ENCODE results near the gene TUFT1. TPM values are rescaled to one million over a fixed set of nuclear protein-coding genes. Genes with fewer than 3 reads are reported as not detected.

TUFT1 gene
- total and polyA plus RNA-seq, 7 experiments from 2014 or later: 0.92 to 4.8 (median 3.1) TPM

- Mint-ChIP-seq H3K4me3 (no peak overlapping the region), H3K9me3 (no peaks in the 10 kb centered on the region), H3K36me3 (no peaks in the 10 kb centered on the region), H3K4me1 (peaks cover 0 to 7% (median 0%) of the 10 kb centered on the region in 7 donors), H3K27ac (no peak overlapping the region), H3K27me3 (peaks cover 0 to 2% (median 0%) of the 10 kb centered on the region in 5 donors)
- Histone ChIP-seq H3K27me3 (ENCODE audit: control insufficient read depth in 2 of 2, insufficient read depth in 2 of 2, low read length in 2 of 2) (no peaks in the 10 kb centered on the region), H3K9me3 (ENCODE audit: control insufficient read depth in 2 of 3, low read length in 3 of 3) (no peaks in the 10 kb centered on the region), H3K27ac (ENCODE audit: low read depth, low read length) (no peak overlapping the region), H3K36me3 (ENCODE audit: control insufficient read depth in 2 of 3, insufficient read depth in 3 of 3, low read length in 3 of 3) (no peaks in the 10 kb centered on the region), H3K4me3 (ENCODE audit: low read length) (no peak overlapping the region), H3K4me1 (ENCODE audit: control insufficient read depth in 2 of 2, insufficient read depth in 2 of 2, low read length in 2 of 2) (no peaks in the 10 kb centered on the region)
- CTCF ChIA-PET: no interaction called here
- intact Hi-C loops (cut with micrococcal nuclease): no loop called here
- ATAC-seq (no peak), DNase-seq (no peak)
- POLR2A ChIA-PET: interaction anchor here (0.5 kb wide), 1 partner anchor 43 kb away, joined by 3 read pairs; no protein-coding TSS in a partner anchor
Observed at GRCh38 chr1:151499365-151499764, 40.7 kb upstream of the TUFT1 start.

- ChIA-PET POLR2A (interaction anchor here (1.6 kb wide), 1 partner anchor 11 kb away, joined by 6 read pairs; the partner anchor contains the start of gene CGN), CTCF (no interaction called here)
- Histone ChIP-seq H3K9me3 (ENCODE audit: control insufficient read depth in 2 of 3, low read length in 3 of 3) (no peaks in the 10 kb centered on the region), H3K27me3 (ENCODE audit: control insufficient read depth in 2 of 2, insufficient read depth in 2 of 2, low read length in 2 of 2) (no peaks in the 10 kb centered on the region), H3K4me1 (ENCODE audit: control insufficient read depth in 2 of 2, insufficient read depth in 2 of 2, low read length in 2 of 2) (no peaks in the 10 kb centered on the region), H3K27ac (ENCODE audit: low read depth, low read length) (no peak overlapping the region), H3K4me3 (ENCODE audit: low read length) (no peak overlapping the region), H3K36me3 (ENCODE audit: control insufficient read depth in 2 of 3, insufficient read depth in 3 of 3, low read length in 3 of 3) (no peaks in the 10 kb centered on the region)
- H3K27ac Mint-ChIP-seq: no peak overlapping the region
- DNase-seq (no peak), ATAC-seq (no peak)
- H3K9me3 Mint-ChIP-seq: no peaks in the 10 kb centered on the region
- H3K4me3 Mint-ChIP-seq: no peak overlapping the region
- intact Hi-C loops (cut with micrococcal nuclease): no loop called here
- no peaks in the 10 kb centered on the region for H3K36me3 Mint-ChIP-seq
- peaks cover 0 to 2% (median 0%) of the 10 kb centered on the region in 5 donors for H3K27me3 Mint-ChIP-seq
- H3K4me1 Mint-ChIP-seq: peaks cover 0 to 4% (median 0%) of the 10 kb centered on the region in 7 donors
Observed at GRCh38 chr1:151499930-151500329, 40.2 kb upstream of the TUFT1 start.

DNA sequence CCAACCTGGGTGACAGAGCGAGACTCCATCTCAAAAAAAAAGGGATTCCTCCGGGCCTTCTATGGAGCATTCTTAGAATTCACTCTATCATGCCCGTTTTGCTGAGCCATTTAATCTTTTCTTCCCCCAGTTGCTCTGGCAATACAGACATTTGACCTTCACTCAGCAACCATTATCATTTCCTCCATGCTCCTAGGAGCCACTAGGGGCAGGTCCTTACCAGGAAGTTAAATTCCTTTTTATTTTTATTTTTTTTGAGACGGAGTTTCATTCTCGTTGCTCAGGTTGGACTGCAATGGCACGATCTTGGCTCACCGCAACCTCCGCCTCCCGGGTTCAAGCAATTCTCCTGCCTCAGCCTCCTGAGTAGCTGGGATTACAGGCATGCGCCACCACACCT, 38.6 kb upstream of the TUFT1 start:
- H3K9me3 Mint-ChIP-seq: no peaks in the 10 kb centered on the region
- H3K4me1 Mint-ChIP-seq: peaks cover 0 to 3% (median 0%) of the 10 kb centered on the region in 7 donors
- no peak overlapping the region for H3K27ac Mint-ChIP-seq
- no peaks in the 10 kb centered on the region for H3K27me3 ChIP-seq (ENCODE audit: control insufficient read depth in 2 of 2, insufficient read depth in 2 of 2, low read length in 2 of 2)
- no peaks in the 10 kb centered on the region for H3K9me3 ChIP-seq (ENCODE audit: control insufficient read depth in 2 of 3, low read length in 3 of 3)
- no peaks in the 10 kb centered on the region for H3K36me3 ChIP-seq (ENCODE audit: control insufficient read depth in 2 of 3, insufficient read depth in 3 of 3, low read length in 3 of 3)
- H3K4me3 Mint-ChIP-seq: no peak overlapping the region
- POLR2A ChIA-PET: no interaction called here
- H3K4me1 ChIP-seq (ENCODE audit: control insufficient read depth in 2 of 2, insufficient read depth in 2 of 2, low read length in 2 of 2): no peaks in the 10 kb centered on the region
- H3K4me3 ChIP-seq (ENCODE audit: low read length): no peak overlapping the region
- no peaks in the 10 kb centered on the region for H3K36me3 Mint-ChIP-seq
- DNase-seq (no peak), ATAC-seq (no peak)
- intact Hi-C loops (cut with micrococcal nuclease): no loop called here
- CTCF ChIA-PET: no interaction called here
- H3K27me3 Mint-ChIP-seq: peaks cover 0 to 9% (median 0%) of the 10 kb centered on the region in 5 donors
- no peak overlapping the region for H3K27ac ChIP-seq (ENCODE audit: low read depth, low read length)

GRCh38 chr1:151502035-151502700, 37.9 kb upstream of the TUFT1 start:
- CTCF ChIA-PET: no interaction called here

DNA sequence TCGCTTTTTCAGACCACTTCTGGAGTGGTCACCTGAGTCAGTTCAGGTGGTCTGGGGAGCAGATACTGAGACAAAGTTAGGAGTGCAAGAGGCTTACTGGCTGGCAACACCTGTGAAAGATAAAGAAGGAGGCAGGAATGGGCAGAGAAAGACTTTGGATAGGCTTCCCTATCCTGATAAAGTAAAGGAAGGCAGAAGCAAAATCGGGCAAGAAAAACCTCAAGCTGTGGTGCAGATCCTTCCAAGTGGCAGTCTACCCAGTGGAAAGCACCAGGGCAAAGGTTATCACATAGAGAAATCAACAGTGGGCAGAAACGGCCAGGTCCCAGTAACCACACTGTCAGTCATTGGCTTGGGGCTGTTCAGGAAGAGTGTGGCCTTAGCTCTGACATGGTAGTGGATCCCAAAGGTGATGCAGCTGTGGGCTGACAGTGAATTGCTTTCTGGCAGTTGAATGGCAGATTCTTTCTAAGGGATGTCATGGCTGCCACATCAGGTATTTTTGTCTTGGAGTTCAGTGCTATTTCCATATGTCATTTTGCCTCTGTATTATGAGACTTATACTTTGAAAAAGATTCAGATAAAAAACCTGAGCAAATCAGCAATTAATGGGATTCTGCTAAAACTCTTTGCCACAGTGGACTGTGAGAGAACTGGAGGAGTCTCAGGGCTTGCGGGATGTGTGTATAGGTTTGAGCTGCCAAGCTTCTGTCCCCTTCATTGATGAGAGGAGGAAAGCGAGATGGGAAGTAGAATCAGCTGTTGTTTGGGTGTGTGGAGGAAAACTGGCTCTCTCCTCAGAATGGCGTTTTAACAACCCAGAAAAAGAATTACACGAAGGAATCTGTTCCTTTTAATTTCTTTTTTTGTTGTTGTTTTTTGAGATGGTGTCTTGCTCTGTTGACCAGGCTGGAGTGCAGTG, 37.0 kb upstream of the TUFT1 start:
- no peaks in the 10 kb centered on the region for H3K36me3 Mint-ChIP-seq
- no peak overlapping the region for H3K27ac ChIP-seq (ENCODE audit: low read depth, low read length)
- no peaks in the 10 kb centered on the region for H3K36me3 ChIP-seq (ENCODE audit: control insufficient read depth in 2 of 3, insufficient read depth in 3 of 3, low read length in 3 of 3)
- POLR2A ChIA-PET: no interaction called here
- no peak overlapping the region for H3K4me3 Mint-ChIP-seq
- CTCF ChIA-PET: no interaction called here
- no peaks in the 10 kb centered on the region for H3K4me1 ChIP-seq (ENCODE audit: control insufficient read depth in 2 of 2, insufficient read depth in 2 of 2, low read length in 2 of 2)
- intact Hi-C loops (cut with micrococcal nuclease): no loop called here
- H3K27me3 ChIP-seq (ENCODE audit: control insufficient read depth in 2 of 2, insufficient read depth in 2 of 2, low read length in 2 of 2): no peaks in the 10 kb centered on the region
- ATAC-seq (no peak), DNase-seq (no peak)
- H3K4me3 ChIP-seq (ENCODE audit: low read length): no peak overlapping the region
- H3K9me3 Mint-ChIP-seq: no peaks in the 10 kb centered on the region
- no peaks in the 10 kb centered on the region for H3K9me3 ChIP-seq (ENCODE audit: control insufficient read depth in 2 of 3, low read length in 3 of 3)
- H3K27me3 Mint-ChIP-seq: peaks cover 0 to 12% (median 0%) of the 10 kb centered on the region in 5 donors
- peak overlapping the region in 2 of 9 donors; percentile 24 to 57 for H3K27ac Mint-ChIP-seq
- H3K4me1 Mint-ChIP-seq: peaks cover 0 to 4% (median 0%) of the 10 kb centered on the region in 7 donors

More at GRCh38 chr1:151502035-151502700, 37.9 kb upstream of the TUFT1 start:
- Mint-ChIP-seq H3K4me1 (peaks cover 0 to 3% (median 0%) of the 10 kb centered on the region in 7 donors), H3K9me3 (no peaks in the 10 kb centered on the region), H3K27me3 (peaks cover 0 to 11% (median 0%) of the 10 kb centered on the region in 5 donors), H3K4me3 (no peak overlapping the region), H3K36me3 (no peaks in the 10 kb centered on the region), H3K27ac (no peak overlapping the region)
- Histone ChIP-seq H3K4me1 (ENCODE audit: control insufficient read depth in 2 of 2, insufficient read depth in 2 of 2, low read length in 2 of 2) (no peaks in the 10 kb centered on the region), H3K27ac (ENCODE audit: low read depth, low read length) (no peak overlapping the region), H3K9me3 (ENCODE audit: control insufficient read depth in 2 of 3, low read length in 3 of 3) (no peaks in the 10 kb centered on the region), H3K36me3 (ENCODE audit: control insufficient read depth in 2 of 3, insufficient read depth in 3 of 3, low read length in 3 of 3) (no peaks in the 10 kb centered on the region), H3K27me3 (ENCODE audit: control insufficient read depth in 2 of 2, insufficient read depth in 2 of 2, low read length in 2 of 2) (no peaks in the 10 kb centered on the region), H3K4me3 (ENCODE audit: low read length) (no peak overlapping the region)
- POLR2A ChIA-PET: no interaction called here
- DNase-seq (no peak), ATAC-seq (no peak)
- intact Hi-C loops (cut with micrococcal nuclease): no loop called here

DNA sequence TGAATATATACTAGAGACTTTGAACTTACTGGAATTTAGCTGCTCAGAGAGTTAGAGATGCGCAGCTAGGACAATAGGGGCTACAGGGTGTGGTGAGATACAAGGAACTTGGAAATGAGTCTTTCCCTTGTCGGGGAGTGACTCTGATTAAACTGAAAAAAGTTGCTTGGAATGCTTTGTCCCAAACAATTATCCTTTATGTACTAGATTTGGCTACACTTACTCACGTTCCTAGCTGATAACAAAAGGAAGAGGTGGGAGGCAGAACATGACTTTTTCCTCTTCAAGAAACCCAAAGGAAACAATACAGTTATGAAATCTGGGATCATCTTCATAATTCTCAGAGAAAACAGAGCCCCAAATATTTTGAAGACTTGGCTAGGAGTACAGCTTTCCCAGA, 35.9 kb upstream of the TUFT1 start:
- no peaks in the 10 kb centered on the region for H3K9me3 ChIP-seq (ENCODE audit: control insufficient read depth in 2 of 3, low read length in 3 of 3)
- no peaks in the 10 kb centered on the region for H3K4me1 ChIP-seq (ENCODE audit: control insufficient read depth in 2 of 2, insufficient read depth in 2 of 2, low read length in 2 of 2)
- no peak overlapping the region for H3K4me3 Mint-ChIP-seq
- no peak overlapping the region for H3K27ac Mint-ChIP-seq
- no peak overlapping the region for H3K27ac ChIP-seq (ENCODE audit: low read depth, low read length)
- no peaks in the 10 kb centered on the region for H3K36me3 Mint-ChIP-seq
- POLR2A ChIA-PET: no interaction called here
- CTCF ChIA-PET: no interaction called here
- intact Hi-C loops (cut with micrococcal nuclease): no loop called here
- DNase-seq (no peak), ATAC-seq (no peak)
- H3K27me3 ChIP-seq (ENCODE audit: control insufficient read depth in 2 of 2, insufficient read depth in 2 of 2, low read length in 2 of 2): no peaks in the 10 kb centered on the region
- no peaks in the 10 kb centered on the region for H3K36me3 ChIP-seq (ENCODE audit: control insufficient read depth in 2 of 3, insufficient read depth in 3 of 3, low read length in 3 of 3)
- H3K9me3 Mint-ChIP-seq: no peaks in the 10 kb centered on the region
- H3K4me1 Mint-ChIP-seq: peaks cover 0 to 4% (median 0%) of the 10 kb centered on the region in 7 donors
- H3K27me3 Mint-ChIP-seq: peaks cover 0 to 15% (median 0%) of the 10 kb centered on the region in 5 donors
- H3K4me3 ChIP-seq (ENCODE audit: low read length): no peak overlapping the region

Measured in naive thymus-derived CD4-positive, alpha-beta T cell (primary cell).